NCI-H748 (cell line): ENCODE data around the gene MAPRE3.
"Not testable (repeated sequence)": the region's sequence is repeated elsewhere in the genome, so short reads cannot be mapped to it uniquely, and the experiment has no call there.

ENCODE experiments used
- DNase-seq: peaks from one replicate; lab custom pipeline; 2025; ENCODE audit not compliant: unreplicated experiment; lab: John Stamatoyannopoulos, UW

MAPRE3 gene

DNA sequence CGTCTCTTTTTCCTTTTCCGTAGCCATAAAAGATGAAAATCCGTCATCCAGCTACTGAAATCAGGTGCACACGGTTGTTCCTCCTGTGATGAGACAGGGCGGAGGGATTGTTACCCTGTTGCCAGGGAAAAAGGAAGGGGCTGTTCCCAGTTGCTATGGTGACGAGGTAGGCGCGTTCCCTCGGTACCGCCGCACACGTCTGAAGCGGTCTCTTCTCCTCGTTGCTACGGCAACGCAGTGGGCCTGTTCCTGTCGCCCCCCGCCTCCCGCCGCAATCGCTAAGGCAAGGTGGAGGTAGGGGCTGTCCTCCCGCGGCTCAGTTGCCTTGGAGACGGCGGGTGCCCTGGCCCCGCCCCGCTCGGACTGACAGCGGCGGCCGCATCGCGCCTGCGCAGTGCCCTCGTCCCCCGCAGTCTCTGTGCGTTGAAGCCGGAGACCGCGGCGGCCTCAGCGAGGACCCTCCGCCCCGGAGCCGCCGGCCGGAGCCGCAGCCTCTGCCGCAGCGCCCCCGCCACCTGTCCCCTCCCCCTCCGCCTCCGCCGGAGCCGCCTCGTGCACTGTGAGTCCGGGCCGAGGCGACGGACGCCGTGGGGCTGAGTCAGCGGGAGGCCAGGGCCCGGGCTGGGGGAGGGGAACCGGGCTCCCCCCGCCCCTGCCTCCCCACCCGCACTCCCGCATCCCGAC lies at the start of gene MAPRE3:
TSS of gene MAPRE3 (plus strand) at position 394 of the 684 bp plus-strand sequence. CDS start 51,582 bp downstream, outside the sequence.
- peak; percentile 100 for DNase-seq

DNA sequence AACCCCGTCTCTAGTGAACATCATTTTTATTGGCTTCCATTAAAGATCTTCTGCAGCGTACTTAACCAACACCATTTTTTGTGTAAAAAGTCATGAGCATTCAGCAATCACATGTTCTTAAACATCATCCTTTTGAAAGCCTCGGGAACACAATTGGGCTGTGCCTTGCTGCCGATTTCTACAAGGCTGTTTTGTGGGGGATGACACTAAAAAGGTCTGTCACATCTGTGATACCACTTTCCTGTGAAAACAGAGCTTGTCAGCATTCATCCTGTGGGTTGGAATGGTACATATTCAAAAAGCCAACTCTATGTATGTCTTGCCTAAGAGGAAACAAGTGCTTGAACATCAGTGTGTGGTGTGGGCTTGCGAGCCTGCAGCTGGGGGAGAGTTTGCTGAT lies 49.1 kb upstream of the MAPRE3 start:
- DNase-seq: no peak

- DNase-seq: peak; percentile 47
Measured at GRCh38 chr2:26922405-26923188, 47.8 kb upstream of the MAPRE3 start.

GRCh38 chr2:26923189-26923466 lies 47.3 kb upstream of the MAPRE3 start:
- DNase-seq: not testable (repeated sequence)

DNA sequence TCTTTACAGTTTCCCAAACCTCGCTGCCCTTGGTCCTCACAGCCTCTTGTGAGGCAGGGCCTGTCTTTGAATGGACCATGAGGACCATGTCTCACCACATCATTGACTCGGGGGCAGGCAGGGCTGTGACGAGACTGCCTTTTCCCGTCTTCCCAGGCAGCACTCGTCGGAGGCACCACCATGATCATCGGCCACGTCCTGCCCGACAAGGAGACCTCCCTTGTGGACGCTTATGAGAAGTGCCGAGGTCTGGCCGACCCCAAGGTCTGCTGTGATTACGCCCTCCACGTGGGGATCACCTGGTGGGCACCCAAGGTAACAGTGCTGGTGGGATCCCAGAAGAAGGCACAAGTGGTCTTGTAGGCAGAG lies 45.7 kb upstream of the MAPRE3 start:
- no peak for DNase-seq

GRCh38 chr2:26925100-26925791 lies 45.2 kb upstream of the MAPRE3 start:
- no peak for DNase-seq

- DNase-seq: no peak
Measured at GRCh38 chr2:26927221-26927620, 43.2 kb upstream of the MAPRE3 start.

GRCh38 chr2:26932974-26933373 lies 37.5 kb upstream of the MAPRE3 start:
- no peak for DNase-seq

DNA sequence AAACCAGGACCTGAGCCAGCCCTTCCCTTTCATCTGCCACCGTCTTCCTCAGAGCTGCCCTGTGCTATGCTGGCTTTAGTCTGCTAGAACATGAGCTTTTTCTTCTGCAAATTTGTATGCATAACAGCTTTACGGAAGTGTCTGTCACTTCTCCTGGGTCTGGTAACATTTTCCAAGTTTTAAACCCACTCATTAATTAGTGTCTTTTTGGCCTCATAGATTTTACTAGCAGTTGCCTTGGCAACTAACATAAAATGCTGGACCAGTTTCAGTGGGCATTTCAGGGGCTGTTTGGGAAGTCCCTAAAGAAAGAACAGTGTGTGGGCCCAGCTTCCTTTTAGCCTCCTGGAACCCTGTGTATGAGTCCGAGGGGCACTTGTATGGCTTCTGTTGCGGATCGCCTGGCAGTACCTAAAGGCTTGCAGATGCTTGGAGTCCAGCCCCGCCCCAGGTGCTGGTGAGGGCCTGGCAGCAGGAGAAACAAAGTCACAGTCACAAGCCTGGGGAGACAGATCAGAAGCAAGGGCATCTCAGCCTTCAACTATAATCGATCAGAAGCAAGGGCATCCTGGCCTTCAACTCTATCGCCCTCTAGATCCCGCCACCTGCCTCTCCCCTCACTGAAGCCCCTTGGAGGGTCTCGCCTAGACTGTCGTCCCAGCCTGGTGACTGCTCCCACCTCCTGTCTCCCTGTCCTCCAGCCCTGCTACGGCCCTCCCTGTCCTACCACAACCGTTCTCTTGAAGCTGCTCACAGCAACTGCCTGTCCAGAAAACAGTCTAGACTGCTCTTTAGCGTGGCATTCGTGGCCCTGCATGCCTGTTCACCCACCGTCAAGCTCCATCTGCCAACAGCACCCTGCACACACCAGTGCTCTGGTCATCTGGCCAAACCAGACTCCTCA lies 36.8 kb upstream of the MAPRE3 start:
- DNase-seq: no peak

- no peak for DNase-seq
Measured at GRCh38 chr2:26934335-26934724, 36.1 kb upstream of the MAPRE3 start.

DNA sequence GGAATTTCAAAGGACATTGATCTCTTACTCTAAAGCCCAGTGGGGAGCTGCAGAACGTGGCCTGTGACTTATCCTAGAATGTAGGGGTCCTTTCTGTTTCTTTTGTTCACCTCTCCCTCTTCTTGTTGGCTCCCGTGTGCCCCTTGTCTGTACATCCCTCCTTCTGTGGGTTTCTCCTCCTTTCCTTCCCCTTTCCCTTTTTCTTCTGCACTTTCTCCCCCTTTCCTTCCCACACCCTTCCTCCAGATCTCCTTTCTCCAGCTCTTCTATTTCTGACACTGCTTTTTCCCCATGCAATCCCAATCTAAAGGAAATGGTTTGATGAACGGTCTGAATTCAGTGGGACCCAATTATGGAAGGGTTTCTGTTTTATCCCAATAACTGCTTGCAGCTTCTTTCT lies 35.5 kb upstream of the MAPRE3 start:
- DNase-seq: no peak

- DNase-seq: no peak
Measured at GRCh38 chr2:26936855-26937254, 33.6 kb upstream of the MAPRE3 start.

DNA sequence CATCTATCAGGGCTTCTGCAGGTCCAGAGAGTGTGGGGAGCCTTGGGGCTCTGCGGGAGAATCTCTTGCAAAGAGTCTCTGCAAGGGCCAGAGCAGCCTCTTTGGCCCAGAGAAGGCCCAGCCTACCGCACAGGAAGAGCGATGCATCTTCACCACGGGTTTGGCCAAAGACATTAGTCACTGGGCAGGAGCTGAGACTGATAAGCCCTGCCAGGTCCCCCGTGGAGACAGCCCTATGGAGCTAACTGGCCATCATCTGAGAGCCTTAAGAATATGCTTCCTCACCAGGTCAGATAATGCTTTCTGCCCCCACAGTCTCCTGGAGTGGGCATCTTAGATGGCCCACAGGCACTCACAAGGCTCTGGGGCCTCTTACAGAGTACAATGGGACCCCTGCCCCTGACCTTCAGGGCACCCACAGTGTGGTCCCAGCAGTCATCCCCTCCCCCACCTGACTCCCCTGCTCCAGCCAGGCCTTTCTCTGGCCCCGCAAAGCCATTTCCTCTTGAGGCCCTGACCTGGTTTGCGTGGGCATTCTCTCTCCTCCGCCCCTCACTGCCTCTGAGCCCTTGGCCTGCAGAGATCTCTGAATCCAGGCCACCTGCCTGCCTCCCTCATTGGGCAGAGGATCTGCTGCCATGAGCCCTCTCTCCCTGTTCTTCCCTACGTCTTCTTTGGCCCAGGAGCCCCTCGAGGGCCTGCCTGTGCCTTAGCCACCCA lies 31.9 kb upstream of the MAPRE3 start:
- DNase-seq: no peak

DNA sequence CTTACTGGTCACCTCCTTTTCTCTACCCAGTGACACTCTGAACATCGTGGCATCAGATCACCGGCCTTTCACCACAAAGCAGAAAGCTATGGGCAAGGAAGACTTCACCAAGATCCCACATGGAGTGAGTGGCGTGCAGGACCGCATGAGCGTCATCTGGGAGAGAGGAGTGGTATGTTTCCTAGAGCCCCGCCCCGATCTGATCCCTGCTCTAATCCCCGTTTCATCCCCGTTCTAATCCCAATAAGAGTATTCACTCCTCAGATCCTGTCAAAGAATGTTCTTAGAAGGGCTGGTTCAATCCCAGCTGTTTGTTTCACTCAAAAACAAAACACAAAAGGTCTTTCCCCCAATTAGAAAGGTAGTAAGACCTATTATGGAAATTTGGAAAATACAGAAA lies 30.4 kb upstream of the MAPRE3 start:
- no peak for DNase-seq

GRCh38 chr2:26941486-26941885 lies 29.0 kb upstream of the MAPRE3 start:
- DNase-seq: no peak

DNA sequence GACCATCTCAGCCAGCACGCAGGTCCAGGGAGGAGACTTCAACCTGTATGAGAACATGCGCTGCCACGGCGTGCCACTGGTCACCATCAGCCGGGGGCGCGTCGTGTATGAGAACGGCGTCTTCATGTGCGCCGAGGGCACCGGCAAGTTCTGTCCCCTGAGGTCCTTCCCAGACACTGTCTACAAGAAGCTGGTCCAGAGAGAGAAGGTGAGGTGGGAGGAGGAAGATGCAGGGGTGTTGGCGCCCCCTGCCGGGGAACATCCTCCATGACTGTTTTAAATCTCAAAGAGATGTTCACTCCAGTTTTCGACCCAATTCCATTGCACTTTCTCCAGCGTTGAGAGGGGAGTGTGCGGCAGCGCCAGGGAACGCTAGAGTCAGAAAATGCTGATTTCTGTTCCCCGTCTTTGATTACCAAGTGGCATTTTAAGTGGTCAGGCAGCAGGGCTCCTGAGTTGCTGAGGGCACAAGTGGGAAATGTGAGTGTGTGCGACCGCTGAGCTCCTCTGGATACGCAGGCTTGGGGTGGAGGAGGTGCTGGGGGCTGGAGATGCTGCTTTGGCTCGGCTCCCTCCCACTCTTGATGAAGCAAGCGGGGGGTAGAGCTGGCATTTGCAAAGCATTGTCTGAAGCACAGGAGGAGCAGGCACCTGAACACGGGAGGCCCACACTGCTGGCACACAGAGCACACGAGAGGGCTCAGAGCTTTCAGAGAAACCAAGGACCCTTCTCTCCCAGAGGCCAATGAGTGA lies 27.7 kb upstream of the MAPRE3 start:
- peak; percentile 51 for DNase-seq

DNA sequence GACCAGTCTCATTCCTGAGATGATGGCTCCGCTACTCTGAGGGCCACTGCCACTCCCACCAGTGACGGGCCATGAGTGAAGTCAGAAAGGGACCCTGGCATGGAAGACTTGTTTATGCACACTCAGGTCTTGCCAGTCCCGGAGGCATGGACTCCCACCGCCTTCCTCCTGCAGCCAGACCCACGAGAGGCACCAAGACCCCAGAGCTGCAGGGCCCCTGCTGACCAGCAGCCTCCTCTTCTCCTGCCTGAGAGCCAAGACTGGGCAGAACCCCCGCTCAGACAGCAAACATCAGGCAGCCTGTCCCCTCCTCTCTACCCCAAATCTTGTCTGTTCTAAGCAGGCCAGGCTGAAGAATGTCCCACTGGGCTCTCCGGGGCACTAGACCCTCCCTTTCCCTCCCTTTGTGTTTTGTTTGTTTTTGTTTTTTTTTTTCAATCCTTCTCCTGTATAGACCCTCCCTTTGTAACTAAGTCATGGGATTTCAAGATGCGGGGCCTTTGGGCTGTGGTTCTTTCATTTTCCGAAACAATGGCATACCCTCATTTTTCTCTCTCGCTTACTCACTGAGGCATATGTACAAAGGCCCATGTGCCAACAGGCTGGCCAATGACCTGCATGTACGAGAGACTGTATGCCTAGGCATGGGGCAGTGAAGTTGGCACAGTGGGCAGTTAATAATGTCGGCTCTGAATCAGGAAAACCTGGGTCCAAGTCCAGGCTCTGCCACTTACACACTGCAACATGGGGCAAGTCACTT lies 24.3 kb upstream of the MAPRE3 start:
- DNase-seq: no peak

- DNase-seq: no peak
Measured at GRCh38 chr2:26946841-26947784, 23.3 kb upstream of the MAPRE3 start.
